H1 (cell line): ENCODE data around the gene KLK8.

Experiments used
- EP300 ChIP-seq, 2 experiments: IDR thresholded peaks; 1 replicate in 1 of 2; 2 replicates in 1 of 2; pipeline ENCODE4 v1.6.1; 2011 to 2012; ENCODE audit warnings: low read depth in 2 of 2, low read length in 2 of 2, mild to moderate bottlenecking in 2 of 2, borderline replicate concordance in 1 of 2, inconsistent platforms in 1 of 2, moderate library complexity in 1 of 2
- EZH2 ChIP-seq: fragments of 200-600 bp; sonication (generic); IDR thresholded peaks from 2 replicates; pipeline ENCODE4 v1.7.1; 2012; ENCODE audit warnings: low read depth, mild to moderate bottlenecking, moderate library complexity, low read length, inconsistent platforms; ENCODE audit not compliant: severe bottlenecking
- JUND ChIP-seq: IDR thresholded peaks from 2 replicates; pipeline ENCODE4 v1.6.1; 2011; ENCODE audit warnings: mild to moderate bottlenecking, improper control_type of control experiment, low read length
- MAFK ChIP-seq: IDR thresholded peaks from 2 replicates; pipeline ENCODE4 v1.6.1; 2012; ENCODE audit warnings: low read depth, mild to moderate bottlenecking, improper control_type of control experiment, low read length
- NRF1 ChIP-seq: IDR thresholded peaks from 2 replicates; pipeline ENCODE4 v1.6.1; 2011; ENCODE audit warnings: mild to moderate bottlenecking, low read depth, low read length, improper control_type of control experiment
- PHF8 ChIP-seq: fragments of 200-600 bp; sonication (generic); conservative IDR thresholded peaks from 2 replicates; pipeline ENCODE4 v1.7.1; 2012; ENCODE audit warnings: low read depth, mild to moderate bottlenecking, inconsistent platforms, low read length, moderate library complexity
- POLR2A ChIP-seq, 2 experiments: IDR thresholded peaks; 1 replicate in 1 of 2; 2 replicates in 1 of 2; pipeline ENCODE4 v1.6.1; 2011; ENCODE audit warnings: low read depth in 2 of 2, low read length in 2 of 2, mild to moderate bottlenecking in 2 of 2; ENCODE audit errors: control extremely low read depth in 1 of 2
- POLR2AphosphoS5 ChIP-seq: IDR thresholded peaks from 2 replicates; pipeline ENCODE4 v1.6.1; 2011; ENCODE audit warnings: low read depth, low read length
- RAD21 ChIP-seq, 2 experiments: IDR thresholded peaks in 1 of 2; conservative IDR thresholded peaks in 1 of 2; 2 replicates each; pipeline ENCODE4 v1.6.1; 2011; ENCODE audit warnings: low read depth in 2 of 2, low read length in 2 of 2, improper control_type of control experiment in 1 of 2, inconsistent platforms in 1 of 2, mild to moderate bottlenecking in 1 of 2, moderate library complexity in 1 of 2
- SIN3A ChIP-seq, 2 experiments: IDR thresholded peaks in 1 of 2; conservative IDR thresholded peaks in 1 of 2; 2 replicates each; pipeline ENCODE4 v1.6.1; 2011 to 2012; ENCODE audit warnings: low read length in 2 of 2, improper control_type of control experiment in 1 of 2, low read depth in 1 of 2, mild to moderate bottlenecking in 1 of 2
- SP1 ChIP-seq: IDR thresholded peaks from 2 replicates; pipeline ENCODE4 v1.6.1; 2011; ENCODE audit warnings: low read depth, low read length
- SP4 ChIP-seq: IDR thresholded peaks from 2 replicates; pipeline ENCODE4 v1.6.1; 2012; ENCODE audit warnings: low read length, inconsistent platforms
- TF ChIP-seq, protein P1 (sequence below), 3 experiments: IDR thresholded peaks; 1 replicate in 2 of 3; 2 replicates in 1 of 3; pipeline versions ENCODE4 v1.5.1 to v1.6.1; 2011; ENCODE audit warnings: low read length in 3 of 3, mild to moderate bottlenecking in 3 of 3, inconsistent platforms in 2 of 3, low read depth in 1 of 3, moderate library complexity in 1 of 3; ENCODE audit not compliant: insufficient read depth in 1 of 3; ENCODE audit errors: control extremely low read depth in 1 of 3
- TF ChIP-seq, protein P2 (sequence below): IDR thresholded peaks from 2 replicates; pipeline ENCODE4 v1.6.1; 2012; ENCODE audit warnings: inconsistent platforms

- TF ChIP-seq SIN3A (conservative IDR thresholded peaks at IDR 0.05 in 1 of 2, IDR thresholded peaks at IDR 0.05 in 1 of 2; ENCODE audit: low read depth in 1 of 2, low read length in 2 of 2) (no peak), SP4 (no peak), POLR2A (IDR thresholded peaks at IDR 0.05; ENCODE audit: control extremely low read depth in 1 of 2, low read depth in 2 of 2, low read length in 2 of 2) (no peak), EP300 (IDR thresholded peaks at IDR 0.05; ENCODE audit: borderline replicate concordance in 1 of 2, low read depth in 2 of 2, low read length in 2 of 2) (no peak), POLR2AphosphoS5 (no peak), JUND (no peak), RAD21 (IDR thresholded peaks at IDR 0.05 in 1 of 2, conservative IDR thresholded peaks at IDR 0.05 in 1 of 2; ENCODE audit: low read depth in 2 of 2, low read length in 2 of 2) (no peak), MAFK (no peak), EZH2 (no peak), SP1 (no peak), NRF1 (no peak), PHF8 (no peak)
- TF ChIP-seq, protein P1, sequence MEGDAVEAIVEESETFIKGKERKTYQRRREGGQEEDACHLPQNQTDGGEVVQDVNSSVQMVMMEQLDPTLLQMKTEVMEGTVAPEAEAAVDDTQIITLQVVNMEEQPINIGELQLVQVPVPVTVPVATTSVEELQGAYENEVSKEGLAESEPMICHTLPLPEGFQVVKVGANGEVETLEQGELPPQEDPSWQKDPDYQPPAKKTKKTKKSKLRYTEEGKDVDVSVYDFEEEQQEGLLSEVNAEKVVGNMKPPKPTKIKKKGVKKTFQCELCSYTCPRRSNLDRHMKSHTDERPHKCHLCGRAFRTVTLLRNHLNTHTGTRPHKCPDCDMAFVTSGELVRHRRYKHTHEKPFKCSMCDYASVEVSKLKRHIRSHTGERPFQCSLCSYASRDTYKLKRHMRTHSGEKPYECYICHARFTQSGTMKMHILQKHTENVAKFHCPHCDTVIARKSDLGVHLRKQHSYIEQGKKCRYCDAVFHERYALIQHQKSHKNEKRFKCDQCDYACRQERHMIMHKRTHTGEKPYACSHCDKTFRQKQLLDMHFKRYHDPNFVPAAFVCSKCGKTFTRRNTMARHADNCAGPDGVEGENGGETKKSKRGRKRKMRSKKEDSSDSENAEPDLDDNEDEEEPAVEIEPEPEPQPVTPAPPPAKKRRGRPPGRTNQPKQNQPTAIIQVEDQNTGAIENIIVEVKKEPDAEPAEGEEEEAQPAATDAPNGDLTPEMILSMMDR (IDR thresholded peaks at IDR 0.05; ENCODE audit: control extremely low read depth in 1 of 3, insufficient read depth in 1 of 3, low read depth in 1 of 3, low read length in 3 of 3), result no peak
- TF ChIP-seq, protein P2, sequence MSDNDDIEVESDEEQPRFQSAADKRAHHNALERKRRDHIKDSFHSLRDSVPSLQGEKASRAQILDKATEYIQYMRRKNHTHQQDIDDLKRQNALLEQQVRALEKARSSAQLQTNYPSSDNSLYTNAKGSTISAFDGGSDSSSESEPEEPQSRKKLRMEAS, result no peak
These were observed 23.5 kb upstream of the KLK8 start for GRCh38 chr19:51024924-51025323.
